NB4 (cell line): ENCODE measurements around the gene RPS6KA2.
A peak's percentile ranks its signal among the peaks of the same experiment; 100 is the strongest.
"Not testable (repeated sequence)": the region's sequence is repeated elsewhere in the genome, so short reads cannot be mapped to it uniquely, and the experiment has no call there.

Experiments used
- DNase-seq: peaks from one replicate; pipeline ENCODE4 v3.0.0; 2010; ENCODE audit warnings: low read depth
- H3K4me3 ChIP-seq: one replicate; pipeline ENCODE4 v1.5.1; 2011; ENCODE audit warnings: mild to moderate bottlenecking, low read depth, low read length, moderate library complexity
- CTCF ChIP-seq: IDR thresholded peaks from one replicate; pipeline ENCODE4 v1.5.1; 2012; ENCODE audit warnings: low read depth, low read length
- MYC ChIP-seq: IDR thresholded peaks from 2 replicates; pipeline ENCODE4 v1.6.1; 2011; ENCODE audit warnings: low read depth, low read length
- POLR2A ChIP-seq: IDR thresholded peaks from 2 replicates; pipeline ENCODE4 v1.6.1; 2011; ENCODE audit warnings: mild to moderate bottlenecking; ENCODE audit not compliant: insufficient read length; ENCODE audit errors: extremely low read depth
- TF ChIP-seq, protein P1 (sequence below): IDR thresholded peaks from 2 replicates; pipeline ENCODE4 v1.6.1; 2011; ENCODE audit warnings: low read depth, low read length

The RPS6KA2 gene

DNA sequence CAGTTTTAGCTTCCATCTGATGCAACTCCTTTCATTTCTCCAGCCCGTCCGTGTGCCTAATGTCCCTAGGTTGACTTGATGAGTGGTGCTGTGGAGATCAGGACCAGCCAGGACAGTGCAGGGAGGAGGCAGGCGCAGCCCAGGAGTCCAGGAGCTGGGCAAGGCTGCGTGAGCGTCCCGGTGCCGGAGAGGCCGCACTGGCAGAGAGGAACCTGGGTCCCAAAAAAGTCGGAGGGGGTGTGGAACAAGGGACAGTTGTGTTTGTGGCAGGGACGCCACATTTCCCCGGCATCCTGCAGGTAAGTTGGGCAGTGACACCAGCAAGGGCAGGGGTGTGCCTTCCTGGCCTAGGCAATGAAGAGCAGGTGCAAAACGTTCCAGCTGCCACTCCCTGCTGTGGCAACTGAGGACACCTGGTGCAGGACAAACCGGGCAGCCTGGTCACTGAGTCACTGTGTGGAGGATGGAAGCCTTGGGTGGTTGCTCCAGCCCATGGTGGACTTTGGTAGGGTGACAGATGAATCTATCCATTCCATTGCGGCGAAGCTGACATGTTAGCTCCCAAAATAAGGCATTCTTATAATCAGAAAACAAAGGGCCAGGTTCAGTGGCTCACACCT is 93.7 kb downstream of the RPS6KA2 start:
- TF ChIP-seq POLR2A (no peak), CTCF (no peak), MYC (no peak)
- TF ChIP-seq, protein P1, sequence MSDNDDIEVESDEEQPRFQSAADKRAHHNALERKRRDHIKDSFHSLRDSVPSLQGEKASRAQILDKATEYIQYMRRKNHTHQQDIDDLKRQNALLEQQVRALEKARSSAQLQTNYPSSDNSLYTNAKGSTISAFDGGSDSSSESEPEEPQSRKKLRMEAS: no peak
- no peak overlapping the region for H3K4me3 ChIP-seq
- no peak for DNase-seq

DNA sequence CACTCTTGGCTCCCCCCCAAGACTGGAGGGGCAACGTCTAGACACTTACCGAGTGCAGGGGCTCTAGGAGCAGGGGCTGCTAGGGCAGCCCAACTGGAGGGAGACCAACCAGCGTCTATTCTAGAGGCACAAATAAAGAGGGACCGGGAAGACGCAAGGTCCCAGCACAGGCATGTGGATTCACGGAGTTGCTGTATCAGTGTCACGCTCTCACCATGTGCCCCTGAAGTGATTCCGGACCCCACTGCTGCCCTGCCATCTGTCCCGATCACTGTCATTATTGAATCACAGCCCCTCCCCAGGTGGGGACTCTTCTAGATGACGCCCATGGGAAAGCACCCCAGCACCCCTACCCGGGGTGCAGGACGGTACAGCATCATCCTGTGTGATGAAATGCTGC is 94.7 kb downstream of the RPS6KA2 start:
- no peak for DNase-seq
- TF ChIP-seq CTCF (no peak), MYC (no peak), POLR2A (no peak)
- TF ChIP-seq, protein P1: no peak
- H3K4me3 ChIP-seq: no peak overlapping the region

DNA sequence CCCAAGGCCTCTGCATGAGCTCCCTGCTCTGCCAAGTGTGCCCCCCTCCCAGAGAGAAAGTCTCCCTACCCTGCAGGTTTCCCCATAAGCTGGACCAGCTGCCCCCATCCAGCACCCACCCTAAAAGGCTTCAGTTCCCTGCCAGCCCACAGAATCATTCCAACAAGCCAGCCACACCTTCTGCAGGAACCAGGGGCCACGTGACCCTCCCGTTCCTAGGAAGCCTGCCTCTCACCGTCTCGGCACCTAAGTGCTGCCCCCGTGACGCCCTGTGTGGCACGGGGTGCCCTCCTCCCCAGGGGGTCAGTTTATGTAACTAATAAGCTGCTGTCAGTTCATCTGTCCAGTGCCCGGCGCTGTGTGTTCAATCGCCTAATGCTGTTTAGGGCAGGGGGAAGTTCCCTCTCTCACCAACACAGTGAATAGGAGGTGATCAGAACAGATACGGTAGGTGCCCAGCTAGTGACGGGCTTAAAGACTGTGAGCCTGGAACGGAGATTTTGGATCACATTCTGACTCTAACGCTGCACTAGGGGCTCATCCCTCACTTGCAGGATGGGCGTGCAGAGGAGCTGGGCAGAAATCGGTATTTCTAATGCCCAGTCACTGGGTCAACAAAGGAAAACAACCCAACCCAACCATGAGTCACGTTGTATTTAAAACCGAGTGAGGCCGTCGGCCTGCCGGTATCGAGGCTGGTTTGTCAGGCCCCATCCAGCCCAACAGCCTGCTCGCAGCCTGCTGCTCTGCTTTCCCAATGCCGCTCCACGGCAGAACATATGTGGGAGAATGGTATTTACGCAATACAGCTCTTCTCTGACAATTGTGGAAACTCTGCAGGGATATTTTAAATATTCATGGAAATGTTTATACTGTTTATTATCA is 96.6 kb downstream of the RPS6KA2 start:
- H3K4me3 ChIP-seq: no peak overlapping the region
- TF ChIP-seq, protein P1: no peak
- no peak for TF ChIP-seq CTCF
- no peak for TF ChIP-seq MYC
- TF ChIP-seq POLR2A: no peak
- no peak for DNase-seq

GRCh38 chr6:166529586-166529985 is 97.5 kb downstream of the RPS6KA2 start:
- peak; percentile 10 for DNase-seq
- no peak overlapping the region for H3K4me3 ChIP-seq
- TF ChIP-seq MYC: no peak
- no peak for TF ChIP-seq CTCF
- TF ChIP-seq POLR2A: no peak
- TF ChIP-seq, protein P1: no peak

DNA sequence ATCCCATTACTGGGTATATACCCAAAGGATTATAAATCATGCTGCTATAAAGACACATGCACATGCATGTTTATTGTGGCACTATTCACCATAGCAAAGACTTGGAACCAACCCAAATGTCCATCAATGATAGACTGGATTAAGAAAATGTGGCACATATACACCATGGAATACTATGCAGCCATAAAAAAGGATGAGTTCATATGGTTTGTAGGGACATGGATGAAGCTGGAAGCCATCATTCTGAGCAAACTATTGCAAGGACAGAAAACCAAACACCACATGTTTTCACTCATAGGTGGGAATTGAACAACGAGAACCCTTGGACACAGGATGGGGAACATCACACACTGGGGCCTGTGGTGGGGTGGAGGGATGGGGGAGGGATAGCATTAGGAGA is 98.0 kb downstream of the RPS6KA2 start:
- not testable (repeated sequence) for H3K4me3 ChIP-seq, DNase-seq

DNA sequence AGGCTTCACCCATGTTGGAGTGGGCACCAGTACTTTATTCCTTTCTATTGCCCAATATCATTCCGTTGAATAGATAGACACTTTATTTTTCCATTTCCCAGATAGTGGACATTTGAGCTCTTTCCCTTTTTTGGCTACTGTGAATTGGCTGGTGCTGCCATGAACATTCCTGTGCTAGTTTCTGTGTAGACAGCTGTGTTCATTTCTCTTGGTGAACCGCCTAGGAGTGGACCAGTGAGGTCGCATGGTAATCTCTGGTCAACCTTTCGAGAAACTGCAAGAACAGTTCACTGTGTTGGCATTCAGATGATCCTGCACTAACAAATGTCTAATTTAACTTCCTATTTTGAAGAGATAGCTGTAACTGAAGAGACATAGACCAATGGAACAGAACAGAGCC is 99.2 kb downstream of the RPS6KA2 start:
- no peak for DNase-seq
- no peak overlapping the region for H3K4me3 ChIP-seq
- TF ChIP-seq, protein P1: no peak
- TF ChIP-seq CTCF (no peak), MYC (no peak), POLR2A (no peak)
